Transverse colon (tissue), 4 donors: ENCODE data around the gene GALNT18. TPM values are rescaled to one million over a fixed set of nuclear protein-coding genes. Genes with fewer than 3 reads are reported as not detected.

ENCODE experiments used
- DNase-seq: peaks from one replicate; pipeline ENCODE4 v3.0.0-alpha.2; 2019
- H3K27ac ChIP-seq, 4 donors: fragments of 200-600 bp; sonication (generic); 2 replicates each; pipeline ENCODE4 v1.5.1; 2016 to 2018; ENCODE audit warnings: inconsistent platforms in 4 of 4
- H3K27me3 ChIP-seq: fragments of 200-600 bp; sonication (generic); 2 replicates; pipeline ENCODE4 v1.5.1; 2017; ENCODE audit warnings: inconsistent platforms
- H3K36me3 ChIP-seq, 4 donors: fragments of 200-600 bp; sonication (generic); 2 replicates each; pipeline ENCODE4 v1.5.1; 2017 to 2019; ENCODE audit warnings: inconsistent platforms in 4 of 4
- H3K4me1 ChIP-seq, 4 donors: fragments of 200-600 bp; sonication (generic); 2 replicates each; pipeline ENCODE4 v1.5.1; 2017 to 2020; ENCODE audit warnings: inconsistent platforms in 4 of 4
- H3K4me3 ChIP-seq, 4 donors: fragments of 200-600 bp; sonication (generic); 1 replicate in 1 of 4; 2 replicates in 3 of 4; pipeline versions ENCODE4 v1.5.1 to v1.6.1; 2017 to 2019; ENCODE audit warnings: inconsistent platforms in 4 of 4
- H3K9me3 ChIP-seq, 2 donors: fragments of 200-600 bp; sonication (generic); 2 replicates each; pipeline ENCODE4 v1.5.1; 2017 to 2019; ENCODE audit warnings: inconsistent platforms in 2 of 2
- EP300 ChIP-seq: sonication (generic); formaldehyde crosslinking; IDR thresholded peaks from one replicate; pipeline ENCODE4 v1.6.1; 2017; ENCODE audit warnings: antibody characterized with exemption, low read depth
- POLR2A ChIP-seq: fragments of 450-650 bp; IDR thresholded peaks from one replicate; pipeline ENCODE4 v1.6.1; 2016; ENCODE audit warnings: antibody characterized with exemption, mild to moderate bottlenecking, moderate library complexity
- POLR2AphosphoS5 ChIP-seq, 3 donors: sonication (generic); formaldehyde crosslinking; IDR thresholded peaks; one replicate each; pipeline ENCODE4 v1.6.1; 2016; ENCODE audit warnings: antibody characterized with exemption in 3 of 3
- WGBS, 2 donors: methylation state at CpG; one replicate each; pipeline ENCODE4 v1.1.5; 2018; ENCODE audit warnings: low coverage in 1 of 2; 5-methylcytosine and 5-hydroxymethylcytosine counted together
- in situ Hi-C, 4 donors: fragments of 200-750 bp; cut with MboI; loops; one replicate each; pipeline versions ENCODE4 v1.15.0 to v1.15.1; 2017; ENCODE audit warnings: low sequenced_read_pairs in 3 of 4, low pct_ligation_motif_present in 1 of 4, low pct_unique_long_range_greater_than_20kb in 1 of 4
- intact Hi-C: fragments of 100-400 bp; cut with DNase I; formaldehyde crosslinking; loops from one replicate; pipeline ENCODE4 v1.15.1; 2023; ENCODE audit warnings: low total_unique reads
- total RNA-seq, 4 donors: library from RNA; depleted of rRNA; stranded (reverse); fragments of >200 nt; gene quantifications; one replicate each; pipeline ENCODE4 v1.1.0, GENCODE V29; 2016
- TF ChIP-seq, protein P1 (sequence below), 5 experiments: fragments of 200-600 bp in 3 of 5; fragments of 450-650 bp in 2 of 5; sonication (generic) in 3 of 5; IDR thresholded peaks; 1 replicate in 2 of 5; 2 replicates in 3 of 5; pipeline ENCODE4 v1.5.1; 2016 to 2017; ENCODE audit warnings: antibody characterized with exemption in 5 of 5, inconsistent platforms in 3 of 5, mild to moderate bottlenecking in 2 of 5, moderate library complexity in 1 of 5

Gene GALNT18
- total RNA-seq, 4 donors from 2014 or later: 5.6 to 22.1 (median 8.4) TPM

DNA sequence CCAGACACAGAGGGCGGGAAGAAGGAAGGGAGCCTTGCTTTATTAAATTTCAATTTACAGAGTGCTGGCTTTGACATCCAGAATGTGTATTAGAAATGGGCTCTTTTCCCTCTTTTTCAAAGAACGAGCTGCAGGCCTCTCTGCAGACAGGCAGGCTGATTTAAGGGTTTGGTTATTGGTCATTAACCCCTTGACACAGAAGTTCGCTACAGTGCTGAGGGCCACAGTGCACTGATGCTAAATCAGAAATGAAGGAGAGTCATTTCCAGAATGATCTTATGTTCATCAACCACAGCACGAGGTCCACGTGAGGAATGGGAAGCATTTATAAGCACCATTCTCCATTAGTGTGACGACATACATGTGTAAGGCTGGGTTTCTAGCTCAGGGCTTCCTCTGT lies 320.6 kb downstream of the GALNT18 start:
- 84 to 94% methylated on average over 6 of the region's 6 CpGs for WGBS, 2 donors
- no peak for TF ChIP-seq POLR2A
- TF ChIP-seq, protein P1, sequence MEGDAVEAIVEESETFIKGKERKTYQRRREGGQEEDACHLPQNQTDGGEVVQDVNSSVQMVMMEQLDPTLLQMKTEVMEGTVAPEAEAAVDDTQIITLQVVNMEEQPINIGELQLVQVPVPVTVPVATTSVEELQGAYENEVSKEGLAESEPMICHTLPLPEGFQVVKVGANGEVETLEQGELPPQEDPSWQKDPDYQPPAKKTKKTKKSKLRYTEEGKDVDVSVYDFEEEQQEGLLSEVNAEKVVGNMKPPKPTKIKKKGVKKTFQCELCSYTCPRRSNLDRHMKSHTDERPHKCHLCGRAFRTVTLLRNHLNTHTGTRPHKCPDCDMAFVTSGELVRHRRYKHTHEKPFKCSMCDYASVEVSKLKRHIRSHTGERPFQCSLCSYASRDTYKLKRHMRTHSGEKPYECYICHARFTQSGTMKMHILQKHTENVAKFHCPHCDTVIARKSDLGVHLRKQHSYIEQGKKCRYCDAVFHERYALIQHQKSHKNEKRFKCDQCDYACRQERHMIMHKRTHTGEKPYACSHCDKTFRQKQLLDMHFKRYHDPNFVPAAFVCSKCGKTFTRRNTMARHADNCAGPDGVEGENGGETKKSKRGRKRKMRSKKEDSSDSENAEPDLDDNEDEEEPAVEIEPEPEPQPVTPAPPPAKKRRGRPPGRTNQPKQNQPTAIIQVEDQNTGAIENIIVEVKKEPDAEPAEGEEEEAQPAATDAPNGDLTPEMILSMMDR (IDR thresholded peaks at IDR 0.05): no peak
- no peak for TF ChIP-seq POLR2AphosphoS5 (IDR thresholded peaks at IDR 0.05)
- no peak for TF ChIP-seq EP300
- Histone ChIP-seq H3K36me3 (no peaks in the 10 kb centered on the region), H3K4me3 (no peak overlapping the region), H3K4me1 (no peaks in the 10 kb centered on the region), H3K27me3 (no peaks in the 10 kb centered on the region), H3K9me3 (no peaks in the 10 kb centered on the region), H3K27ac (no peak overlapping the region)
- intact Hi-C loops: no loop called here
- no peak for DNase-seq
- in situ Hi-C loops: no loop called here

DNA sequence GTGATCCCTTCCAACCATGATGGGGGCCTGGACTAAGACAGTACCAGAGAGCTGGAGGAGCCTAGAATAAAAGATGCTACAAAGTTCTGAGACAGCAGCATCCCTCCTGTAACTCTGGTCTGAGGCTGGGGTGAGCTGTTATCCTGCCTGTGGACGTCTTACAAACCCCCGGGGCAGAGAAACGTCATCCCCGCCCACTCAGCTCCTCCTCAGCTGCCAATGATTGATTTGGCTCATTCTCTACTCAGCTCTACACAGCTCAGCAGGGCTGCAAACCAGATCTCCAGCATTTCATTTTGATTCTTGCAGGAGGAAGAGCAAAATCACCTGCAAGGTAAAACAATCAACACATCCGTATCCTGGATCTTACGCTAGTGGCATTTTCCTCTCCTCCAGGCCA lies 324.2 kb downstream of the GALNT18 start:
- WGBS, 2 donors: 76% methylated on average over 6 of the region's 6 CpGs; no CpG with 5 or more reads in 1 of the 2 donors
- TF ChIP-seq EP300 (no peak), POLR2AphosphoS5 (IDR thresholded peaks at IDR 0.05) (no peak), POLR2A (no peak)
- TF ChIP-seq, protein P1 (IDR thresholded peaks at IDR 0.05): no peak

DNA sequence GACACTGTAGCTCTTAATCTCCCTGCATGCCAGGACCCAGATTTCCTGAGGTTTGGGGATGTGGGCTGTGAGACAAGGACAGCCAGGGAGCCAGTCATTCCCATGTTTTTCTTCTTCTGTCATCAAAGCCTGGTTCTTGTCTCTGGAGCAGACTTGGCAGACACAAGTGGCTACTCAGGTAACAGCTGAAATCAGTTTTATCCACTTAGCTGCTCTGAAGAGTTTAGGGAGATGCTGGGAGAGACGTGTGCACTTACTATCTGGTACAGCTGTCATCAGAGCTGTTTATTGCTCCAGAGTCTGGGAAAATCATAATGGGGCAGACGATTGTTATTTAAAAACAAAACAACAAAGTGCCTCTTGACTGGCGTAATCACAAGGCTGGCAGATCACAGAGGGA lies 325.4 kb downstream of the GALNT18 start:
- TF ChIP-seq, protein P1 (IDR thresholded peaks at IDR 0.05): no peak
- no peak for TF ChIP-seq POLR2A
- no peak for TF ChIP-seq POLR2AphosphoS5 (IDR thresholded peaks at IDR 0.05)
- no peak for TF ChIP-seq EP300
- Histone ChIP-seq H3K4me3 (no peak overlapping the region), H3K27ac (no peak overlapping the region), H3K9me3 (no peaks in the 10 kb centered on the region), H3K27me3 (no peaks in the 10 kb centered on the region), H3K4me1 (no peaks in the 10 kb centered on the region), H3K36me3 (no peaks in the 10 kb centered on the region)
- no peak for DNase-seq
- in situ Hi-C loops: no loop called here
- intact Hi-C loops: no loop called here
- 65 to 73% methylated on average over 2 to 3 of the region's 3 CpGs for whole genome bisulfite sequencing, 2 donors

More for the DNA sequence above, 324.2 kb downstream of the GALNT18 start:
- no peaks in the 10 kb centered on the region for H3K4me1 ChIP-seq
- intact Hi-C loops (no loop called here), in situ Hi-C loops (no loop called here)
- H3K27ac ChIP-seq: no peak overlapping the region
- H3K9me3 ChIP-seq: no peaks in the 10 kb centered on the region
- no peaks in the 10 kb centered on the region for H3K27me3 ChIP-seq
- DNase-seq: no peak
- H3K36me3 ChIP-seq: no peaks in the 10 kb centered on the region
- H3K4me3 ChIP-seq: no peak overlapping the region

DNA sequence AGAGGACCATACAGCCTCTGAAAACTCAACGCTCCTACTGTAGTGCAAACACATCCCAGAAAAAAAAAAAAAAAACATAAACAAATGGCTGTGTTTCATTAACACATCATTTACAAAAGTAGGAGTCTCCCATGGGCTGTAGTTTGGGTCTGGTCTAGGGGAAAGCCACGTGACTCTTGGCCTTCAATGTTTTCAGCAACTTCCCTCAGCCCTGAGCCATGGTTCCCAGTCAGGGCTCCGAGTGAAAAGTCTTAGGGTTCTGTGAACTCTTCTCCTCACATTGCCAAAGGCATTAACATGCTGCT lies 327.3 kb downstream of the GALNT18 start:
- Histone ChIP-seq H3K4me3 (no peak overlapping the region), H3K27me3 (no peaks in the 10 kb centered on the region), H3K4me1 (no peaks in the 10 kb centered on the region), H3K27ac (no peak overlapping the region), H3K36me3 (no peaks in the 10 kb centered on the region), H3K9me3 (no peaks in the 10 kb centered on the region)
- WGBS, 2 donors: 50 to 68% methylated on average over 2 to 3 of the region's 3 CpGs
- intact Hi-C loops (no loop called here), in situ Hi-C loops (no loop called here)
- no peak for DNase-seq
- TF ChIP-seq POLR2A (no peak), EP300 (no peak), POLR2AphosphoS5 (IDR thresholded peaks at IDR 0.05) (no peak)
- TF ChIP-seq, protein P1 (IDR thresholded peaks at IDR 0.05): no peak
